H1 (cell line): ENCODE measurements around the gene SLC25A34. TPM values are rescaled to one million over a fixed set of nuclear protein-coding genes. Genes with fewer than 3 reads are reported as not detected.

Source experiments
- CTCF ChIA-PET: fragments of 300-600 bp; sonication (Branson Sonifier 250); formaldehyde crosslinking; loops from one replicate; lab custom pipeline; 2021; ENCODE audit not compliant: partially characterized antibody; lab: Charles Lee
- POLR2A ChIA-PET: fragments of 300-600 bp; sonication (Branson Sonifier 250); formaldehyde crosslinking; loops from one replicate; lab custom pipeline; 2021; ENCODE audit warnings: inconsistent platforms; ENCODE audit not compliant: partially characterized antibody; lab: Charles Lee
- DNase-seq, 2 experiments: peaks; one replicate each; pipeline versions ENCODE4 v3.0.0 to v3.0.0-alpha.2; 2010 to 2022; ENCODE audit warnings: low spot score in 2 of 2, low read depth in 1 of 2, mixed read lengths in 1 of 2
- FAIRE-seq: peaks from 2 replicates; lab custom pipeline; 2011; peaks lifted over from hg19 to GRCh38; lab: Jason Lieb, UNC
- H2AFZ ChIP-seq: 2 replicates; pipeline ENCODE4 v1.8.1; 2012; ENCODE audit warnings: low read length, inconsistent platforms
- H2AK5ac ChIP-seq: 2 replicates; pipeline ENCODE4 v1.6.1; 2013; ENCODE audit warnings: low read depth, low read length
- H2BK120ac ChIP-seq: replicated peaks from 2 replicates; pipeline ENCODE3; 2013; ENCODE audit warnings: low read depth, low read length, inconsistent platforms
- H2BK12ac ChIP-seq: 2 replicates; pipeline ENCODE4 v1.6.1; 2013; ENCODE audit warnings: low read depth, low read length
- H2BK15ac ChIP-seq: 2 replicates; pipeline ENCODE4 v1.6.1; 2013; ENCODE audit warnings: low read length
- H2BK20ac ChIP-seq: 2 replicates; pipeline ENCODE4 v1.6.1; 2013; ENCODE audit warnings: low read length
- H2BK5ac ChIP-seq: 2 replicates; pipeline ENCODE4 v1.6.1; 2013; ENCODE audit warnings: low read depth, low read length
- H3K14ac ChIP-seq: 2 replicates; pipeline ENCODE4 v1.6.1; 2013; ENCODE audit warnings: inconsistent platforms; ENCODE audit not compliant: insufficient read length
- H3K18ac ChIP-seq: 2 replicates; pipeline ENCODE4 v1.6.1; 2013; ENCODE audit warnings: low read length; ENCODE audit errors: extremely low read depth
- H3K23ac ChIP-seq: 2 replicates; pipeline ENCODE4 v1.6.1; 2013; ENCODE audit warnings: inconsistent platforms; ENCODE audit not compliant: insufficient read length
- H3K23me2 ChIP-seq: 2 replicates; pipeline ENCODE4 v1.6.1; 2013; ENCODE audit warnings: low read depth, low read length
- H3K27ac ChIP-seq: 2 replicates; pipeline ENCODE4 v1.6.1; 2011; ENCODE audit warnings: low read depth, low read length, inconsistent platforms
- H3K27me3 ChIP-seq, 4 experiments: replicated peaks in 1 of 4; 1 replicate in 1 of 4; 2 replicates in 3 of 4; pipeline versions ENCODE4 v1.6.1 to v1.8.1; 2011 to 2013; ENCODE audit warnings: low read length in 3 of 4, mild to moderate bottlenecking in 3 of 4, inconsistent platforms in 2 of 4, mixed read lengths in 2 of 4, moderate library complexity in 1 of 4; ENCODE audit not compliant: control insufficient read depth in 3 of 4, insufficient read depth in 3 of 4; ENCODE audit errors: extremely low read depth in 1 of 4
- H3K36me3 ChIP-seq, 4 experiments: 2 replicates each; pipeline versions ENCODE4 v1.6.1 to v1.8.1; 2011 to 2013; ENCODE audit warnings: mild to moderate bottlenecking in 4 of 4, low read length in 3 of 4, moderate library complexity in 2 of 4, control low read depth in 1 of 4, inconsistent platforms in 1 of 4; ENCODE audit not compliant: insufficient read depth in 4 of 4, control insufficient read depth in 2 of 4
- H3K4ac ChIP-seq: replicated peaks from 2 replicates; pipeline ENCODE3; 2013; ENCODE audit warnings: low read length, low read depth, mixed read lengths, inconsistent platforms; ENCODE audit not compliant: insufficient read length
- H3K4me1 ChIP-seq, 4 experiments: replicated peaks in 1 of 4; 1 replicate in 1 of 4; 2 replicates in 3 of 4; pipeline versions ENCODE4 v1.6.1 to v1.8.1; 2011 to 2013; ENCODE audit warnings: low read length in 3 of 4, inconsistent platforms in 2 of 4, mixed read lengths in 1 of 4; ENCODE audit not compliant: insufficient read depth in 4 of 4, control insufficient read depth in 3 of 4
- H3K4me2 ChIP-seq, 2 experiments: 2 replicates each; pipeline versions ENCODE4 v1.6.1 to v1.8.1; 2011 to 2013; ENCODE audit warnings: low read depth in 2 of 2, low read length in 2 of 2, control low read depth in 1 of 2, inconsistent platforms in 1 of 2, mild to moderate bottlenecking in 1 of 2; ENCODE audit not compliant: insufficient read depth in 1 of 2
- H3K4me3 ChIP-seq, 4 experiments: fragments of 200-600, 300-600 bp in 1 of 4; sonication (generic), shearing (Covaris generic), sonication (Bioruptor Twin) in 1 of 4; 2 replicates each; pipeline versions ENCODE4 v1.5.1 to v1.8.1; 2011 to 2016; ENCODE audit warnings: low read length in 4 of 4, low read depth in 3 of 4, control low read depth in 2 of 4, inconsistent platforms in 2 of 4, mild to moderate bottlenecking in 2 of 4, mixed read lengths in 1 of 4, moderate library complexity in 1 of 4; ENCODE audit not compliant: insufficient read depth in 2 of 4; ENCODE audit errors: extremely low read depth in 1 of 4
- H3K56ac ChIP-seq: replicated peaks from 2 replicates; pipeline ENCODE3; 2013; ENCODE audit warnings: low read depth, mild to moderate bottlenecking, mixed read lengths, low read length, inconsistent platforms; ENCODE audit not compliant: insufficient read length
- H3K79me1 ChIP-seq: 2 replicates; pipeline ENCODE4 v1.6.1; 2013; ENCODE audit warnings: low read depth, low read length, control low read depth
- H3K79me2 ChIP-seq, 2 experiments: 2 replicates each; pipeline versions ENCODE4 v1.6.1 to v1.8.1; 2012 to 2013; ENCODE audit warnings: low read length in 2 of 2, mild to moderate bottlenecking in 2 of 2, inconsistent platforms in 1 of 2; ENCODE audit not compliant: insufficient read depth in 2 of 2, control insufficient read depth in 1 of 2
- H3K9ac ChIP-seq, 4 experiments: replicated peaks in 1 of 4; 1 replicate in 1 of 4; 2 replicates in 3 of 4; pipeline versions ENCODE4 v1.6.1 to v1.8.1; 2011 to 2013; ENCODE audit warnings: low read depth in 3 of 4, low read length in 3 of 4, control low read depth in 2 of 4, mild to moderate bottlenecking in 2 of 4, moderate library complexity in 2 of 4, inconsistent platforms in 1 of 4; ENCODE audit errors: extremely low read depth in 1 of 4
- H3K9me3 ChIP-seq, 2 experiments: 2 replicates each; pipeline versions ENCODE4 v1.6.1 to v1.8.1; 2012 to 2013; ENCODE audit warnings: mild to moderate bottlenecking in 2 of 2, moderate library complexity in 2 of 2, control low read depth in 1 of 2, inconsistent platforms in 1 of 2, low read depth in 1 of 2, low read length in 1 of 2, mixed read lengths in 1 of 2; ENCODE audit not compliant: insufficient read depth in 2 of 2
- H4K20me1 ChIP-seq, 2 experiments: replicated peaks in 1 of 2; 2 replicates each; pipeline versions ENCODE3 to v1.8.1; 2011 to 2013; ENCODE audit warnings: inconsistent platforms in 2 of 2, low read length in 2 of 2, mild to moderate bottlenecking in 1 of 2; ENCODE audit not compliant: insufficient read depth in 2 of 2, control insufficient read depth in 1 of 2
- H4K5ac ChIP-seq: 2 replicates; pipeline ENCODE4 v1.6.1; 2013; ENCODE audit warnings: low read length, low read depth, mixed read lengths, inconsistent platforms; ENCODE audit not compliant: insufficient read length
- H4K8ac ChIP-seq: 2 replicates; pipeline ENCODE4 v1.8.0; 2013; ENCODE audit warnings: mild to moderate bottlenecking, moderate library complexity, low read length, inconsistent platforms; ENCODE audit not compliant: insufficient read depth; ENCODE audit errors: extremely low read depth
- H4K91ac ChIP-seq: replicated peaks from 2 replicates; pipeline ENCODE3; 2013; ENCODE audit warnings: low read length, mixed read lengths, inconsistent platforms; ENCODE audit not compliant: insufficient read length
- BACH1 ChIP-seq: IDR thresholded peaks from 2 replicates; pipeline ENCODE4 v1.6.1; 2012; ENCODE audit warnings: low read length, improper control_type of control experiment
- BRCA1 ChIP-seq: IDR thresholded peaks from 2 replicates; pipeline ENCODE4 v1.6.1; 2012; ENCODE audit warnings: low read depth, low read length, improper control_type of control experiment
- WGBS, 2 experiments: shearing (Covaris generic) in 1 of 2; methylation state at CpG; one replicate each; pipeline versions ENCODE4 v1.1.6 to v1.1.7; 2013 to 2015; ENCODE audit warnings: low lambda C conversion rate in 2 of 2, mixed read lengths in 2 of 2, inconsistent platforms in 1 of 2, low coverage in 1 of 2, missing lambda C conversion rate in 1 of 2; ENCODE audit not compliant: insufficient replicate concordance in 2 of 2, insufficient coverage in 1 of 2, insufficient read length in 1 of 2; ENCODE audit errors: extremely low coverage in 1 of 2, missing lambda C conversion rate in 1 of 2; 5-methylcytosine and 5-hydroxymethylcytosine counted together
- polyA plus RNA-seq, 7 experiments: library from polyadenylated mRNA; depleted of rRNA in 3 of 7; stranded (reverse) in 5 of 7; unstranded in 2 of 7; fragments of >200 nt in 5 of 7; fragments of 200-250 nt in 2 of 7; gene quantifications; 1 replicate in 5 of 7; 2 replicates in 1 of 7; 4 replicates in 1 of 7; pipeline versions ENCODE4 v1.2.1 to v1.2.3, GENCODE V29; 2011 to 2013; ENCODE audit warnings: missing spikeins in 2 of 7, mixed read lengths in 2 of 7
- total RNA-seq: library from RNA; stranded (reverse); fragmentation: NEBNext Ultra II Directional; extraction: Animal tissue kit (Norgen Biotek cat#: 25700); gene quantifications from 2 replicates; pipeline ENCODE4 v1.2.1, GENCODE V29; 2021

Gene SLC25A34
- total and polyA plus RNA-seq, 2 of the 8 experiments (the other 6 are each of a cell fraction or from before 2014, with no cell fraction given): 0.48 to 0.62 TPM

DNA sequence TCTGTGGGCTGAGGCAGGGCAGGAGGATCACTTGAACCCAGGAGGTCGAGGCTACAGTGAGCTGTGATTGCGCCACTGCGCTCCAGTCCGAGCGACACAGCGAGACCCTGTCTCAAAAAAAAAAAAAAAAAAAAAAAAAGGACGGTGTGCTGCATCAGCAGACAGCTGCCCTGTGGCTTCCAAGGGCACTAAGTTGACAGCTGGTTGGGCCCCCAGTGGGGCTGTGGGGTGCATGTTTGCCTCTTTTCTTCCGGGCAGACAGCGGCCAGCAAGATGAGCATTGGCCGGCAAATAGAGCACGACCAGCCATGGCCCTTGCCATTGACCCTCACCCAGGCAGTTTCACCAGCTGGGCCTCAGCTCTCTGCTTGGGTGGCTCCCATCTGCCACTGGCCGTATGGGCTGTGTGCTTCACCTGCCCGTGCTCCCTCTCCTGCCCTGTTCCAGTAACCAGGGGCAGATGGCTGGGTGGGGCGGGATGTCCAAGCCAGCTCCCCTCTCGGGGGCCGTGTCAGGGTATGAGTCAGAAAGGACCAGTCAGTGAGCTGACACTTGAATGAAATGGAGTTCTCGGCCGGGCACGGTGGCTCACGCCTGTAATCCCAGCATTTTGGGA is 12.3 kb upstream of the SLC25A34 start:
- Histone ChIP-seq H3K4me2 (no peak overlapping the region), H3K79me1 (no peaks in the 10 kb centered on the region), H4K91ac (no peak overlapping the region), H3K36me3 (peaks cover 4 to 14% (median 13%) of the 10 kb centered on the region in 4 experiments; a peak in 5 of 8 replicates), H2AK5ac (no peak overlapping the region), H3K9ac (no peak overlapping the region), H3K4me3 (no peak overlapping the region), H2BK20ac (no peak overlapping the region), H3K4ac (no peak overlapping the region), H3K56ac (no peak overlapping the region), H2BK12ac (no peak overlapping the region), H2BK120ac (no peak overlapping the region), H3K23ac (no peak overlapping the region), H3K27me3 (no peaks in the 10 kb centered on the region; a peak in 1 of 7 replicates), H2AFZ (no peak overlapping the region), H3K14ac (no peak overlapping the region), H3K18ac (no peak overlapping the region), H2BK15ac (no peak overlapping the region), H2BK5ac (no peak overlapping the region), H3K27ac (no peak overlapping the region), H3K79me2 (no peaks in the 10 kb centered on the region), H3K4me1 (no peaks in the 10 kb centered on the region), H3K9me3 (no peaks in the 10 kb centered on the region), H4K20me1 (no peaks in the 10 kb centered on the region), H3K23me2 (no peaks in the 10 kb centered on the region), H4K8ac (no peak overlapping the region), H4K5ac (no peak overlapping the region)
- no peak for DNase-seq
- 93% methylated on average over 12 of the region's 20 CpGs; no CpG with 5 or more reads in 1 of the 2 experiments for WGBS, 2 experiments
- CTCF ChIA-PET: interaction anchor here (1.0 kb wide), 2 partner anchors 13 to 16 kb away, joined by 3 read pairs; no protein-coding TSS in a partner anchor
- no peak for TF ChIP-seq BACH1
- no peak for TF ChIP-seq BRCA1
- no peak for FAIRE-seq
- POLR2A ChIA-PET: interaction anchor here (1.7 kb wide), 1 partner anchor 13 kb away, joined by 4 read pairs; no protein-coding TSS in a partner anchor
